HG02678 (cell line): ENCODE results near the gene SMC5.
"Not testable (repeated sequence)": the region's sequence is repeated elsewhere in the genome, so short reads cannot be mapped to it uniquely, and the experiment has no call there.

ENCODE experiments used
- ATAC-seq: cut with Tn5 transposase; IDR thresholded peaks from one replicate; pipeline ENCODE4 v1.9.1; 2021; ENCODE audit warnings: mild to moderate bottlenecking, moderate library complexity; ENCODE audit not compliant: unreplicated experiment

The SMC5 gene

DNA sequence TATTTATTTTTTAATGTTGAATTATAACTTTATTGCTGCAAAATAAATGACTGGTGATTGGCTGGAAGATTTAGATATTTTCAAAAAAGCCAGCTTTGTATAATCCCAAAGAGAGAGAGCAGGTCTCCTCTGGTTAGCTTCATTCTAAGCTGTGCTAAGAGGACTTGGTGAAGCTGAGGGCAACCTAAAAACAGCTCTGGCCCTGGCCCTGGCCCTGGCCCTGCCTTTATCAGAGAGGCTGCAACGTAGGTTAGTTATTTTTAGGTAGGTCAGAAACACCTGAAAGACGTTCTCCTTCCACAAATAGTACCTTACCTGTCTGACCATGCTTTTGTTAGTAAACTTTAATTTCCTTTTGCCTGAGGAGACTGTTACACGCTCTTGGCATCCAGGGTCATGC, 97.0 kb downstream of the SMC5 start:
- ATAC-seq = no peak

DNA sequence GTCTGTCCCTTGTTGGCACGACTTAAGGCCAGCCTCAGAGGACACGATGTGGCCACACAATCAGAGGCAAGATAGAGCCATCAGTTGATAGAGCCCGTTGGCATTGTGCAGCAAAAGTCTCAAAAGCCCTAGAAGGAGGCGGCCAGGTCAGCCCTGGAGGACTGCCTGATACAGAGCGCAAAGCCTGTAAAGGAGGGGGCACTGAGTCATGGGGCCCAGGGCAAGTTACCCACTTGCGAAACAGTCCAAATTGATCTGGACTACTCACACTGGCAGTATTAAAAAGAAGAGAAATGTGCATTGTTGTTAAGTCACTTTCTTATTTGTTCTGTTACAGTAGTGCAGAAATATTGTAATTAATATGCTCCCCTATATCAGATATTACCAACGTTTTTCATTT, 104.2 kb downstream of the SMC5 start:
- no peak for ATAC-seq

DNA sequence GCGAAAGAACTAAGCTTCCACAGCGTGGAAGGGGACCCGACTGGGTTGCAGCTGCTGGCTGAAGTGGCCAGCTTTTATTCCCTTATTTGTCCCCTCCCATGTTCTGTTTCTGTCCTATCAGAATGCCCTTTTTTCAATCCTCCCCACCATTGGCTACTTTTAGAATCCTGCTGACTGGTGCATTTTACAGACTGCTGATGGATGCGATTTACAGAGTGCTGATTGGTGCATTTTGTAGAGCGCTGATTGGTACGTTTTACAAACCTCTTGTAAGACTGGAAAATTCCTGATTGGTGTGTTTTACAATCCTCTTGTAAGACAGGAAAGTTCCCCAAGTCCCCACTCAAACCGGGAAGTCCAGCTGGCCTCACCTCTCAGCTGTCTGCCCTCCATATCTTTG, 105.0 kb downstream of the SMC5 start:
- no peak for ATAC-seq

DNA sequence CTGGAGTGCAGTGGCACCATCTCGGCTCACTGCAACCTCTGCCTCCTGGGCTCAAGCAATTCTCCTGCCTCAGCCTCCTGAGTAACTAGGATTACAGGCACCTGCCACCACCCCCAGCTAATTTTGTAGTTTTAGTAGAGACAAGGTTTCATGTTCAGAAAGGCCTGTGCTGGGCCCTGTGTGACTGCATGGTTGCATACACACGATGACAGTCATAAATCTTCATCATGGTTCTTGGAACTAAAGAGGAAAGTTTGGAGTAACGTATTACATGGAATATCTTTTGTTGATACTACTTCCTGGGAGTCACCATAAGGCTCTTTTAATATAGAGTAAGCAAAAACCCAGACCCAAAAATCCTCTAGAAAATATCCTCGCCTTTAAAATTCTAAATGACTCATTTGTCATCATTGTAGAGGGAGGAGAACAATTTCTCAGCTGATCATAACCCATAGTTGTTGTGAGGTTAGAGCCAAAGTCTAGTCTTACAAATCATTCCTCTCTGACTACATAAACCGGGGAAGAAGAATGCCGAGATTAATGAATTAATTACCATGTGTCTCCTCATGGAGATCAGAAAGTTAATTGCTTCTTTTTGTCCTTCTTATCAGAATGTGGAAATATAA, 108.6 kb downstream of the SMC5 start:
- ATAC-seq = no peak

DNA sequence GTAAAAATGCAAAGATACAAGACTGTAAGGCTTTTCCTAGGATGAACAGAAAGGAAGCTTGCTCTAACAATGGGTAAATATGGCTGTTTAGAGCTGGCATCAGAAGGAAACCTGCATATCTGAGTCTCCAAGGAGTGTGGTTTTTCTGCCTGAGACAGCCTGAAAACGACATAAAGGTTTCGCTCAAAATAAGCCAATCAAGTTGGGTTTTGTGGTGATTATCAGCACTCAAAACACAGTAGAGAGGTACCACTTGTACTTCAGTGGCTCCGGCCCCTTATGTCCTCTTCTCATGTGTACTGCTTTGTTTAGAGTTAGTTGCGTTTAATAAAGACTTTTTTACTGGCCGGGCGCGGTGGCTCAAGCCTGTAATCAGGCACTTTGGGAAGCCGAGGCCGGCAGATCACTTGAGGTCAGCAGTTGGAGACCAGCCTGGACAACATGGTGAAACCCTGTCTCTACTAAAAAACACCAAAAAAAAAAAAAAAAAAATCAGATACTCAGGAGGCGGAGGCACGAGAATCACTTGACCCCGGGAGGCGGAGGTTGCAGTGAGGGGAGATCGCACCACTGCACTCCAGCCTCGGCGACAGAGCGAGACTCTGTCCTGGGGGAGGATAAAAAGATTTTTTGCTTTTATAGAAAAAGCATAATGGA, 116.3 kb downstream of the SMC5 start:
- ATAC-seq = no peak

DNA sequence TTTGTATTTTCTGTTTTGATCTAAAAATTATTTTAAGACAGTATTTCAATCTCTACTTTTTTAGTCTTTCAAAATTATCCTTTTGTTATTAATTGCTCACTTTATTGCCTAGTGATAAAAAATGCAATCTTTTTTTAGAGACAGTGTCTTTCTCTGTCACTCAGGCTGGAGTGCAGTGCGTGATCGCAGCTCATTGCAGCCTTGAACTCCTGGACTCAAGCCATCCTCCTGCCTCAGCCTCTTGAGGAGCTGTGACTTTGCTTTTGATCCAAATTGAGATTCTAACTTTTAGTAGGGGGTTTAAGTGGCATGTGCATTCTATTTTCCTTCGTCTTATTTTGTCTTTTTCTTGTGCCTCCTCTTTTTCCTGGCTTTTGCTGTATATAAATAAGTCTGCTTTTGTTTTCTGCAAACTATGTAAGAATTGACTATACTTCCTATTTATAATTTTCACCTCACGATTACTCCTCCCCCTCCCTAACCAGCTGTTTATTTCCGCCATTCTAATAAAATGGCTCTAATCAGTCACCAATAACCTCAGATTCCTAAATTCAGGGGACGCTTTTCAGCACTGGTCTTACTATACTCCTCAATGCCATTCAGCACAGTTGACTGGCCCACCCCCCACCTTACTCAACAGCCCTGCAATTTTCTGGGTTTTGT, 123.4 kb downstream of the SMC5 start:
- no peak for ATAC-seq

DNA sequence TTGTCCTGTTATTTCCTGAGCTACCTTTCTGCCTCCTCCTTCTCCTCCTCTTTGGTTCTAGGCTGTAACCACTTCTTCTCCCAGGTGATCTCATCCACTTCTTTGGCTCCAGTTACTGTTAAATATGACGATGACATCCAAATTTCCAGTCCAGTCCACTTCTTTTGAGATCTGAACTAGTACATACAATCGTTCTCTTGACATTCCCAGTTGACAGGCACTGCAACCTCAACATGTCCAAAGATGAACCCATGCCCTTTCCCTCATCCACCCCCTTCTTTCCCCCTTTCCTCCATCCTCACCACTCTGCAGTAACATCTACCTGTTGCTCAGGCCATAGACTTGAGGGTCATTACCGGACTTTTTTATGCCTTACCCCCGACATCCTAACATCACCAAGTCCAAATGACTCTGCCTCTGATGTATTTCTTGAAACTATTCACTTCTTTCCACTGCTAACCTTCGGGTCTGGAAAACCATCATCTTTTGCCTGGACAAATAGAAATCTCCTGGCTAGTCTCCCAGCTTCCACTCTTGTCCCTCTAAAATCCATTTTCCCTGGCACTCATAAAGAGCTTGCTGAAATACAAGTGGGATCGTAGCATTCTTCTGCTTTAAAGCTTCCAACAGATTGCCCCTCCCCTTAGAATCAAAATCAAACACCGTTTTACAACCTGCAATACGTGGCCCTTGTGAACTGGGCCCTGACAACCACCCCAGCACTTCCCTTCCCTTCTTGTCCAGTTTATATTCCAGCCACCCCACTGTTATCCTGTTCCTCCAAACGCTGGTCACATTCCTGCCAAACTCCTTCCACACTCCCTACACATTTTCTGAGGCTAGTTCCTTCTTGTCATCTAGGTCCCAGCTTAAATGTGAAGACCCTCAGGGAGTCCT, 124.2 kb downstream of the SMC5 start:
- no peak for ATAC-seq

DNA sequence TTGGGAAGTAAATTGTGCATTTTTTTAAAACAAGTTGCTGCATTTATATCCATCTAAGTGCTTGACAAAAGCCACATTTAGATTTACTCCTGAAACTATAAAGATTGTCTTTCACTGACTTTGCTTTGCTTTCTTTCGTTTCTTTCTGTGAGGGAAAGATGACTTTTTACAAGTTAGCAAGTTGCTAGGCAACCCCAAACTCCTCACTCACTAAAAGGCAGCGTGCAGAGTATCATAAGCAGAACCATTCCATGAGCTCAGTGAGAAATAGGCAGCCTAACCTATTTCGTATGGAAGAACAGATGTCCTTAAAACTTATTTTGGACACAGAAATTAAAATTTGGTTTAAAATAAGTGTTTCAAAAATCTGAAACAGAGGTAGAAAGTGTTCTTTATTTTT, 126.6 kb downstream of the SMC5 start:
- no peak for ATAC-seq

DNA sequence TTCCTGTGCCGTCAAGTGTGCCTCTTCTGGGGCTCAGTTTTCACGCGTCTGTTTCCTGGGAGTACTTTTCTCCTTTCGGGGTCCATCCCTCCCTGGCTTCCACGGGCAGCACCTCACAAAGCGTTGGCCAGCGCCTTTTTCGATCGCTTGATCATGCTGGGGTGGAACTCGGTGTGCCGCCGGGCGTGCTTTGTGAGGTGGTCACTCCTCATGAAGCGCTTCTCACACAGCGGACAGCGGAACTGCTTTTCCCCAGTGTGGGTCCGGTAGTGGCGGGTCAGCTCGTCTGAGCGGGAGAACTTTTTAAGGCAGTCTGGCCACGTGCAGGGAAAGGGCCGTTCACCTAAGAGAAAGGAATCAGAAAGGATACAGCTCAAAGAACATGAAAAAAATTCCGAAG, 128.9 kb downstream of the SMC5 start:
- no peak for ATAC-seq

DNA sequence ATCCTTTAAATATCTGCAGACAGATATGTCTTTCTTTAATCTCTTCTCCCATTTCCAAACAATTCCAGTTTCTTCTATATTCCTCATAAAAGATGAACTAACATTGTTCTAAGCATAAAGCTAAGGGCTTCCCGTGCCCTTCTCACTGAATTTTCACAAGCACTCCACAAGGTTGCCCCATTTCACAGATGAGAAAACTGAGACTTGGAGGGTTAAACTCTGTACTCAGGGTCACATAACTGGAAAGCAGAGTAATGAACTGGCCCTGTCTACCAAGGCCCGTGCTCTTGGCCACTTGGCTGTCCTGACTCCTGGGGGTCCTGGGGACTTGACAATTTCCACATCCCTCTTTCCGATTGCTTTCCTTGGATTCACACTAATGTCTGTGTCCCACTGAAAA, 130.4 kb downstream of the SMC5 start:
- ATAC-seq = no peak

DNA sequence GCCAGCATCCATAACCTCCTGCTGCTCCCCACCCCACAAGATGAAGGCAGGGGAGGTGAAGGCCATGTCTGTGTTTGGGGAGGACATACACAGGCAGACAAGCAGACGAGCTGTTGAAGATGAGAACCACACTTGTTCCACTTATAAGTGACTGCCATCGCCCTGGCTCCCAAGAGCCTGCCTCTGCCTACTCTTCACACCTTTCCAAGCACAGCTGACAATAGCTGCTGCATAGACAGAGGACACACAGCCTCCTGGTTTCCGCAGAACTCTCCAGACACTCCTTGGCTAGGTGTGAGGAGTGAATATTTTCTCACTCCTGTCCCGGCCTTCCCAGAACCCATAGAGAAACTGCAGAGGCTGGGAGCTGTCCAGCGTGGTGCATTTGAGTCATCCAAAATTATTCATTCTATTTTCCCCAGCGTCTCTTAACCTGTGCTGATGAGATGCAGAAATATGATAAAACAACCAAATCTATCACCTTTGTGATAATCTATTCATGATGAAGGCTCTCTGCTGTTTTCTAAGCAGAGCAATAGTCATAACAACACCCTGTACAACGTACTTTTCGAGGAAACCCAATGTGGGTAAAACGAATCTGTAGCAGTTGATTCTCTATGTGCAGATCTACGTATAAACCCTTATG, 131.0 kb downstream of the SMC5 start:
- no peak for ATAC-seq

DNA sequence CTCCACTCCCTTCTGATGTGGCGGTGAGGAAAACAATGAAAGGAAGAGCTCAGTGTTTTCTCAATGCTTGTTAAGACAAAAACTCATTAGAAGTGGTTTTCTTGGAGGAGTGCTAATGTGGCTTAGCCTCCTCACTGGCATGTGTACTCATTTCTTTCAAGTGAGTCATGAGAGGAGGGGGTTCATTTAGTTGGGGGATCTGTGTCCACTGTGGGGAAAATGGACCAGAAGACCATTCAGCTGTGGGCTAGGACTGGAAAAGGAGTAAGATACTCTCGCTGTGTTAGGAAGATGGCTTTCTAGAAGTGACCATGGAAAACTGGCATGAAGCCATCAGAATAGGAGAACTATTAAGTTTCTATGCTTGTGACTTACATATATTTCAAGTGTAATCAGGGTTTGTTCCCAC, 132.2 kb downstream of the SMC5 start:
- ATAC-seq = no peak

DNA sequence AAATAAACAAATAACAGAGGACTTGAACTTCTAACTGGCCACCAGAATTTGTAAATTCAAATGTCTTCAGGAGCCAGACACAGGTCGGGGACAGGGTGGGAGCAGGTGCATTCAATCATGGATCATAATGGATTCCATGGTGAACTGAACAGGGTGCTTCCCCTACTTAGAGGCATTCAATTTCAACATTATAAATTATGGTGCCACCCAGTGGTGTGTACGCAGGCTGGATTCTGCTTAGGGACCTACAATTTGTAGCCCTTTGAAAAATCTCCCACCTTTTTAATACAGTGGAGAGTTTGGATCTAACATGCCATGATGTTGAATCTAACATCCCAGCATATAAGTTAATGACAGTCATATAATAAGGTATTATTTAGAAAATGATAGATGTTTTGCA, 133.4 kb downstream of the SMC5 start:
- ATAC-seq = no peak

DNA sequence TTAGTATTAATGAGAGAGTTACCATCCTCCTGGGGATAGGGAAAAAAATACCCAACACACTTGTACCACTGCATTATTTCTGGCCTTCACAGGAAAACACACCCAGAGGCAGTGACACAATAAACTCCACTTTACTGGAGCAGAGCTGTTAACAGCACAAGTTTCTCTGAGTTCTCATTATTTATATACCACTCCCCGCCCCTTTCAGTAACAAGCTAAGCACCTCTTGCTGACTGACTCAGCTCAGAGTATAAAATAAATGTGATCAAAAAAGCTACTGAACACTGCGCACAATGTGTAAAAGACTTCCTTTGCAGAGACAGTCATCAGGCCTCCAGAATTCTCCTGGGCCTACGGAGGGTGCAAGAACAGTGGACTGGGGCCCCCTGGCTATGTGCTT, 134.1 kb downstream of the SMC5 start:
- ATAC-seq = no peak

DNA sequence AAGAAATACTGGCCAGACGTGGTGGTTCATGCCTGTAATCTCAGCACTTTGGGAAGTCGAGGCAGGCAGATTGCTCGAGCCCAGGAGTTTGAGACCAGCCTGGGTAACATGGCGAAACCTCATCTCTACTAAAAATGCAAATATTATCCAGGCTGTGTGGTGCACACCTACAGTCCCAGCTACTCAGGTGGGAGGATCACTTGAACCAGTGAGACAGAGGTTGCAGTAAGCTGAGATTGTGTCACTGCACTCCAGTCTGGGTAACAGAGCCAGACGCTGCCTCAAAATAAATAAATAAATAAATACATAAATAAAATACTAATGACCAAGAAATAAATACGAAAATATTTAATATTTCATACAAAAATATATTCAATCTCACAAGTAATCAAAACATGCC, 136.9 kb downstream of the SMC5 start:
- no peak for ATAC-seq

DNA sequence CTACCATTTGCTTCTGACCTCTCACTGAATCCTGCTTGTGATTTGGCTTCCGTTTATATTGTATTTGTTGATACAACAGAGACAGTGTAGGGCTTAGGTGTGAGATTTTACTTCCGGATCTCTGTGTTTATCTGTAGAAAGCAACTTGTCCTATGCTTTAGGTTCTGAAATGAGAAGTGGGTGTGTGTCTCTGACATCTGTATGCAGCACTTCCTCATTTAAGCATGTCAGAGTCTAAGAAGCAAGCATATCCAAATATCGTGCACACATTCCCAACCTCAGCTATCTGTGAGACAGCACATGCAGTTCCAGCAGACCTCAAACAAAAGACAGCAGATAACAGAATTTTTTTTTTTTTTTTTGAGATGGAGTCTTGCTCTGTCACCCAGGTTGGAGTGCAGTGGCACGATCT, 139.4 kb downstream of the SMC5 start:
- peak; percentile 99 for ATAC-seq

DNA sequence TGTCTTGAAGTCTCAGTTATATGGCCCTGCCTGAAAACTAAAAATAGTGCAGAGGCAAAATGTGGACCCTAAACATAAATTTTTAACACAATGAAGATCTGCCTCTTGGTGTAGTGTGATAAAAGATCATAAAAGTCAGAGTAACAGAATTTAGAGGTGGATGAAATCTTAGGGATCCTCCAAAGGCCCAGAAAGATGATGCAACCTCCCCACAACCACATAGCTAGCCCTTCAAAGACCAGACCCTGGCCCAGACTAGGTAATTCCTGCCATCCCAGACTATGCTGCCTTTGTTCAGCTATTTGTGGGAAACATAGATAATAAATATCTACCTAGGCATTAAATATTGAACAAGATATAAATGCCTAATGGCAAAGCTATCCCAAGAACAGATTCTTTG, 140.4 kb downstream of the SMC5 start:
- ATAC-seq = no peak

DNA sequence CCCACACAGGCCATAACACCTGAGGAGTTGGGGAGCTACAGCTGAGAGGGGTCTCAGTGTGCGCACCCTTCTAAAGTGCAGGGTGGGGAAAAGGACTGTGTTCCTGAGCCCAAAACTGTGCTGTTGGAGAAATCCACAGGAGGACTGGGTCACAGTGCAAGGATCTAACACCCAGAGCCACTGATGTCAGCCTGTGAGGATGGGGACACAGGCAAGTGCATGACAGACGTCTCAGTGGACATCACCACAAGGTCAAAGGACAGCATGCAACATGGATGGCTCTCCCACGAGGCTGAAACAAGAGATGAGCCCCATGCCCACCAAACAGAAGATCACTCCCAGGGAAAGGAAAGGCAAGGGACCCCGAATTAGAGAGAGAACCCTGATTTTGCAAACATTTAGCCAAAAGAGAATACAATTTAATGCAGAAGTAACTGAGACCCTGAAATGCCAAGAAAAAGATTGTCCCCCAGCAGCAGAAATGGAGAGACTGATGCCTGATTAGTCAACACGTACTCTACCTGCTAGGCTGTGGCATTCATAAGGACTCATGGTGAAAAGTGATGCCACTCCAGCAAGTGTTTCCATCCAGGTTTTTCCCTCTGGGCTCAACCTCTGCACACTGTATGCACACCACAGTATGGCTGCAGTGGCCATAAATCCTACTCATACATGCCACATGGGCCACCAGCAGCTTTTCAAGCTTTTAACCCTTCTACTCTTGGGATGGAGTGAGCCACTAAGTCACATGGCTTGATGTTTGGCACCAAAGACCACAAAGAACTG, 141.5 kb downstream of the SMC5 start:
- ATAC-seq = no peak

DNA sequence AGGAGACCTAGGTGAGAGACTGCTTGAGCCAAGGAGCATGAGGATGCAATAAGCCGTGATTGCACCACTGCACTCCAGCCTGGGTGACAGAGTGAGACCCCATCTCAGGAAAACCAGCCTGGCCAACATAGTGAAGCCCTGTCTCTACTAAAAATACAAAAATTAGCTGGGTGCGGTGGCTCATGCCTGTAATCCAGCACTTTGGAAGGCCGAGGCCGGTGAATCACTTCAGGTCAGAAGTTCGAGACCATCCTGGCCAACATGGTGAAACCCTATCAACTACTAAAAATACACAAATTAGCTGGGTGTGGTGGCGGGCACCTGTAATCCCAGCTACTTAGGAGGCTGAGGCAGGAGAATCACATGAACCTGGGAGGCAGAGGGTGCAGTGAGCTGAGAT, 142.5 kb downstream of the SMC5 start:
- not testable (repeated sequence) for ATAC-seq

DNA sequence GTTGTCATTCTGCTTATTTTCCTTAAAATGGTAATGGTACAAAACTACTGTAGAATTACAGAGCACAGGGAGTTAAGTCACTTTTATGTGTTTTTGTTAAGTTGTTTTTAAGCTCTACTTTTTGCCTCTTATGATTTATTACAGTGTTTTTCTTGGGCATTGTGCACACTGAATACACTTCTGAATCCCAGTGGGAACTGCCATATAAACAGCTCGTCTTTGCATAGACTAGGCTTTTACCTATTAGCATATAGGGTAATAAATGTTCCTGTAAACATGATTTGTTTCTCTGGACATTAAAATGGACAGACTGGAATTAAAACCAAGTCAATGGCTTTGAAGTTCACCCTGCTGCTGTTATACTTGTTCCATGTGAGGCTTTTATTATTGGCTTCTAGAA, 143.4 kb downstream of the SMC5 start:
- ATAC-seq = no peak
